HepG2 (cell line): ENCODE data around the gene PGS1. TPM values are rescaled to one million over a fixed set of nuclear protein-coding genes. Genes with fewer than 3 reads are reported as not detected.

Experiments used
- ATAC-seq: fragments of 200-7000 bp; cut with Tn5 transposase; 3 replicates; pipeline ENCODE4 v1.9.1; 2020; ENCODE audit warnings: mild to moderate bottlenecking, moderate library complexity
- BruUV-seq: library from RNA; stranded (reverse); fragments of 400-500 nt; replicated peaks from 2 replicates; lab custom pipeline; 2021; lab: Mats Ljungman, UMichigan
- CTCF ChIA-PET: fragments of 300-600 bp; formaldehyde crosslinking; extraction: SDS; loops from one replicate; lab custom pipeline; 2021; ENCODE audit warnings: low total read pairs, inconsistent platforms, low intra/inter-chr PET ratio; lab: Yijun Ruan, JAX
- POLR2A ChIA-PET: fragments of 350-600 bp; sonication (Branson Sonifier 250); formaldehyde crosslinking; loops from one replicate; lab custom pipeline; 2020; ENCODE audit warnings: antibody characterized with exemption, inconsistent platforms; lab: Yijun Ruan, JAX
- DNase-seq: peaks from one replicate; pipeline ENCODE4 v3.0.0-alpha.2; 2015; ENCODE audit warnings: low spot score
- FAIRE-seq: peaks from 3 replicates; lab custom pipeline; 2011; peaks lifted over from hg19 to GRCh38; lab: Jason Lieb, UNC
- H2AFZ ChIP-seq: one replicate; pipeline ENCODE4 v1.6.1; 2011; ENCODE audit warnings: low read length, inconsistent platforms
- H3K27ac ChIP-seq: fragments of 300-600 bp; 3 replicates; pipeline ENCODE4 v1.8.0; 2011; ENCODE audit warnings: mixed run types, mild to moderate bottlenecking, mixed read lengths, low read length, inconsistent platforms; ENCODE audit not compliant: insufficient read depth; ENCODE audit errors: extremely low read length
- H3K27me3 ChIP-seq, 2 experiments: fragments of 200-600 bp in 1 of 2; 2 replicates in 1 of 2; 3 replicates in 1 of 2; pipeline versions ENCODE4 v1.6.0 to v1.8.0; 2011; ENCODE audit warnings: low read length in 2 of 2, mild to moderate bottlenecking in 2 of 2, moderate library complexity in 2 of 2, inconsistent platforms in 1 of 2; ENCODE audit not compliant: insufficient read depth in 2 of 2, control insufficient read depth in 1 of 2
- H3K36me3 ChIP-seq, 2 experiments: fragments of 200-600 bp in 1 of 2; replicated peaks in 1 of 2; 2 replicates in 1 of 2; 3 replicates in 1 of 2; pipeline versions ENCODE4 v1.5.1 to v1.8.0; 2011; ENCODE audit warnings: low read length in 2 of 2, inconsistent platforms in 1 of 2; ENCODE audit not compliant: insufficient read depth in 2 of 2, control insufficient read depth in 1 of 2
- H3K4me1 ChIP-seq: 2 replicates; pipeline ENCODE4 v1.5.1; 2012; ENCODE audit warnings: low read length, inconsistent platforms; ENCODE audit not compliant: insufficient read depth
- H3K4me2 ChIP-seq: 2 replicates; pipeline ENCODE4 v1.6.0; 2011; ENCODE audit warnings: low read depth, low read length, inconsistent platforms
- H3K4me3 ChIP-seq, 3 experiments: fragments of 200-600 bp in 1 of 3; sonication (generic), shearing (Covaris generic) in 1 of 3; replicated peaks in 1 of 3; 2 replicates each; pipeline ENCODE4 v1.5.1; 2011 to 2016; ENCODE audit warnings: low read length in 3 of 3, inconsistent platforms in 2 of 3, low read depth in 2 of 3, mild to moderate bottlenecking in 2 of 3, control low read depth in 1 of 3, mixed read lengths in 1 of 3; ENCODE audit not compliant: insufficient read depth in 1 of 3
- H3K79me2 ChIP-seq: one replicate; pipeline ENCODE4 v1.6.1; 2011; ENCODE audit warnings: low read length, inconsistent platforms; ENCODE audit not compliant: insufficient read depth
- H3K9ac ChIP-seq: 2 replicates; pipeline ENCODE4 v1.6.0; 2011; ENCODE audit warnings: mild to moderate bottlenecking, low read depth, low read length, inconsistent platforms; ENCODE audit not compliant: insufficient read depth
- H3K9me3 ChIP-seq: 2 replicates; pipeline ENCODE4 v1.5.1; 2012; ENCODE audit warnings: mild to moderate bottlenecking, low read length
- H4K20me1 ChIP-seq: 2 replicates; pipeline ENCODE4 v1.6.0; 2011; ENCODE audit warnings: inconsistent platforms, mild to moderate bottlenecking, low read length, moderate library complexity; ENCODE audit not compliant: insufficient read depth
- AGO2 ChIP-seq: fragments of 200-400 bp; formaldehyde crosslinking; optimal IDR thresholded peaks from 2 replicates; pipeline ENCODE3; 2017; ENCODE audit warnings: mild to moderate bottlenecking, low read depth, low read length, moderate library complexity
- CREBL2 ChIP-seq: sonication (generic); formaldehyde crosslinking; IDR thresholded peaks from 2 replicates; pipeline ENCODE4 v1.8.1; 2023; ENCODE audit warnings: missing genetic modification reagents, mild to moderate bottlenecking, borderline replicate concordance
- DDIT3 ChIP-seq: sonication (generic); formaldehyde crosslinking; IDR thresholded peaks from 2 replicates; pipeline ENCODE4 v1.4.0; 2020; ENCODE audit warnings: mild to moderate bottlenecking, missing genetic modification reagents
- JDP2 ChIP-seq: sonication (generic); formaldehyde crosslinking; IDR thresholded peaks from 2 replicates; pipeline ENCODE4 v1.8.1; 2022; ENCODE audit warnings: missing genetic modification reagents, borderline replicate concordance
- TRAFD1 ChIP-seq: sonication (generic); formaldehyde crosslinking; IDR thresholded peaks from 2 replicates; pipeline ENCODE4 v1.5.1; 2020; ENCODE audit warnings: missing genetic modification reagents, mild to moderate bottlenecking, borderline replicate concordance
- ZNF687 ChIP-seq: sonication (generic); formaldehyde crosslinking; IDR thresholded peaks from 2 replicates; pipeline ENCODE4 v1.5.1; 2020; ENCODE audit warnings: mild to moderate bottlenecking, missing genetic modification reagents, moderate library complexity
- WGBS: methylation state at CpG from one replicate; pipeline ENCODE4 v1.1.6; 2017; ENCODE audit warnings: low lambda C conversion rate; 5-methylcytosine and 5-hydroxymethylcytosine counted together
- in situ Hi-C: cut with HindIII; loops from 2 replicates; pipeline ENCODE4 v1.10.0; 2017; ENCODE audit warnings: low pct_unique_long_range_greater_than_20kb; ENCODE audit not compliant: extremely low pct_ligation_motif_present
- intact Hi-C: fragments of 100-400 bp; cut with micrococcal nuclease; formaldehyde crosslinking; loops from one replicate; pipeline ENCODE4 v1.10.0; 2022; ENCODE audit not compliant: unreplicated experiment
- polyA plus RNA-seq, 8 experiments: library from polyadenylated mRNA; depleted of rRNA in 3 of 8; stranded (reverse) in 7 of 8; unstranded in 1 of 8; fragments of >200 nt; fragmentation: Illumina TruSeq in 4 of 8; extraction: Trizol in 4 of 8; gene quantifications; 2 replicates each; pipeline versions ENCODE4 v1.2.1 to v1.2.3, GENCODE V29; 2011 to 2016; ENCODE audit warnings: low read depth in 4 of 8, missing spikeins in 1 of 8, mixed read lengths in 1 of 8; ENCODE audit not compliant: insufficient read depth in 1 of 8
- total RNA-seq, 5 experiments: library from RNA; depleted of rRNA; stranded (reverse); fragments of >200 nt; fragmentation: Illumina TruSeq; extraction: Trizol; gene quantifications; 2 replicates each; pipeline ENCODE4 v1.2.3, GENCODE V29; 2016; ENCODE audit warnings: low read depth in 1 of 5

PGS1 gene
- total and polyA plus RNA-seq, 2 of the 13 experiments (the other 11 are each of a cell fraction or from before 2014, with no cell fraction given) = 25.9 to 31.5 TPM

- no peak for TF ChIP-seq ZNF687 (CRISPR knock-in tag)
- TF ChIP-seq CREBL2 (CRISPR knock-in tag) = no peak
Measured at GRCh38 chr17:78409191-78409928, 30.9 kb downstream of the PGS1 start (continued).

GRCh38 chr17:78411241-78411857 lies 32.9 kb downstream of the PGS1 start:
- Histone ChIP-seq H3K27ac (no peak overlapping the region), H4K20me1 (peaks cover 25% of the 10 kb centered on the region; the same call in 1 of the 2 replicates), H2AFZ (no peak overlapping the region), H3K4me1 (no peaks in the 10 kb centered on the region), H3K79me2 (no peaks in the 10 kb centered on the region), H3K9me3 (no peaks in the 10 kb centered on the region), H3K4me3 (no peak overlapping the region), H3K9ac (no peak overlapping the region), H3K36me3 (peaks cover 25 to 40% of the 10 kb centered on the region in 2 experiments), H3K27me3 (no peaks in the 10 kb centered on the region), H3K4me2 (no peak overlapping the region)
- 94% methylated on average over 17 of the region's 17 CpGs for WGBS
- FAIRE-seq (no peak), ATAC-seq (no peak), DNase-seq (no peak)
- ChIA-PET CTCF (interaction anchor here (0.9 to 1.8 kb wide), 2 partner anchors 10 to 51 kb away, joined by 3 to 12 read pairs; no protein-coding TSS in a partner anchor), POLR2A (interaction anchor here (1.2 kb wide), 1 partner anchor 10 kb away, joined by 3 read pairs; no protein-coding TSS in a partner anchor)
- intact Hi-C loops = no loop called here
- in situ Hi-C loops = no loop called here
- no TSS peak for BruUV-seq
- TF ChIP-seq AGO2 (peak; percentile 51), DDIT3 (CRISPR knock-in tag) (no peak), TRAFD1 (CRISPR knock-in tag) (no peak), JDP2 (no peak)
